GM19035 (cell line): ENCODE measurements around the gene XRCC4.
"Not testable (repeated sequence)": the region's sequence is repeated elsewhere in the genome, so short reads cannot be mapped to it uniquely, and the experiment has no call there.

Experiments
- ATAC-seq: cut with Tn5 transposase; IDR thresholded peaks from one replicate; pipeline ENCODE4 v1.9.1; 2021; ENCODE audit not compliant: unreplicated experiment

The XRCC4 gene

GRCh38 chr5:83076742-83077661 lies at the start of gene XRCC4, which contains the start of gene TMEM167A:
Gene XRCC4 (plus strand): TSS chr5:83077547. CDS start chr5:83104920, 27,373 bp downstream.
Gene TMEM167A (minus strand): TSS chr5:83077394. CDS start chr5:83077323, 71 bp downstream.
- ATAC-seq: peak; percentile 98

- no peak for ATAC-seq
These were observed 47.4 kb upstream of the XRCC4 start for GRCh38 chr5:83029912-83030311.

DNA sequence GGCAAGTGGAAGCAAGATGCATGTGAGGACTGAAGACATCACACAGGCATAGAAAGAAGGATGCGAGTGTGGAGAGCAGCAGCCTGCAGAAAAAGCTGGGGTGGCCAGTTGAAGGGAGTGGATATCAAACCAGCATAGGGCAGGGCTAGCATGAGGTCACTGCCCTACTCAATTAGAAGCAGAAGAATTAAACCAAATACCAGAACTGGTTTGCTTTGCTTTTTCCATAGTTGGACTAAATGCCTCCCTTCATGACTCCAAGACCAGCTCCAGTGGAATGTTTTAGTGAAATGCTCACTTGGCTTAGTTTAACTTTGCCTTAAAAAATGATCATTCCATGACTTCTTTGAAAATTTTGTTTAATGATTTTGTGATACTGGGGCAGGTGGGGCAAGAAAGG lies 46.0 kb upstream of the XRCC4 start:
- no peak for ATAC-seq

DNA sequence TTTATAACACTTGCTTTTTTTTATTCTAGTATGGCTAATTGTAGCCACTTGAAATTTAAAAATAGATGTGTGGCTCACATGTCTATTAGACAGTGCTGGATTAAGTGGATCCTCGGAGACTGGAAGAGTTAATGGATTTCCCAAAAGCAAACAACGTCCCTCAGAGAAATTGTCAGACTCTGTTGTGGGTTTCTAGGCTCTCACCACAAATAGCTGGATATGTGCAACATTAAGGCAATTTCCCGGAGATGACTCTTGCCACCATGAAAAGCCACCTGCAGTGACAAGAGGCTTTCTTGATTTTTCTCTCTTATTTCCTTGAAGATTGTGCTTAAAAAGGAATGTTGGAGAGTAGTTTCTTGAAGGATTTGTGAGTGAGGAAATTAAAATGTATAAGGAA lies 43.3 kb upstream of the XRCC4 start:
- no peak for ATAC-seq

DNA sequence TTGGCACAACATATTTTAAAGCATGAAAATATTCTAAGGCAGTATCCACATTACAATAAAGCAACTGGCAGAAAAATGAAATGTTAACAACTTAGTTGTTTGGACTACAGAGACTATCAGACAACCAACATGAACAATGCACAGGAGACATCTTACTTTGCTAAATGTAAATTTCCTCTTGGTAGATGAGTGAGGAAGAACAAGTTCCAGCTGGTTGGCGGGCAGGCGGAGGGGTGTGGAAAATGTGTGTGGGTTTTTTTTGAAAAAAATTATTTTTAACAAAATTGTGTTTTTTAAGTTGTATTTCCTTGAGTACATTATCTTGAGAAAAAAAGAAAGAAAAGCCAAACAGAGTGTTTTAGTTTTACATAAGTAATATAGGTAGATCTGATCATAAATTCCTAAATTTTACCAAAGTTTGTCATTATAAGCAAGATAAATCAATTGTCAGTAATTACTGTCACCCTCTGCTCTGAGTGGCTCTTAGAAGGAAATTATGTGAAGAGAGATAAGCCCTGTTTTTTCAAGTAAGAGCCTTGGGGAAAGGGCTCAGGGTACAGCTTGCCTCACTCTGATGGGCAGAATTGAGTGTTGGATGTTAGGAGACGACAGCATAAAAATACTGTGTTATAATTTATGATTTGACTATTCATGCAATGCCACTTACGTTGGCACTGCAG lies 42.7 kb upstream of the XRCC4 start:
- no peak for ATAC-seq

DNA sequence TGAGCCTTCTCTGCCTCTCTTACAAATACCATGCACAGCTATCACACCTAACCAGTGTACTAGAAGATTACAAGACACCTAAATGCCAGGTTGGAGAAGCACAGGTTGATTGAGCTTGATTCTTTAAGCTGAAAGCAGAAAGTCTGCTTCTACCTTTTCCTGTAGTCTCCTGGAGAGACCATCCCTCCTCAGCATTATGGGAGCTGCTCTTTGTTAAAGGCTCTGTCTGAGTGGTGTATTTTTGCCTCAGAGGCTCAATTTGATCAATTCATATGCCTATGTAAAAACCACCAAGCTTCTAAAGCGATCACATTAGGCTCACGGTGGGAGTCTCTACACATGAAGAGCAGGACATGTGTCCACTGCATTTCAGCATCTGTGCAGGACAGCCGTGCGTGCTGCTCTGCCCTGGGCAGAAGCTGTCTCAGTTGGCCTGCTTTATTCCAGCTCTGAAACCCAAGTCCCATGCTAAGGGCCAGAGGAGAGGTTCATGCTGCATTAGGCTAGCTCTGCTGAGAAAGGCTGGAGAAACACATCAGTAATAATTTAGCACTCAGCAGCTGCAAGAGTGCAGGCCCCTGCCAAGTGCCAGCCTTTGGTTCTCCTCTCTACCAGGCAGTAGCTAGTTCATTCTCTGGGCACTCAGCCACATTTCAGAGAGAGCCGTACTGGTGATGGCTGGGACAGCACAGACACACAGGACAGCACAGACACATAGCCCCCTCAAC lies 41.8 kb upstream of the XRCC4 start:
- ATAC-seq: no peak

DNA sequence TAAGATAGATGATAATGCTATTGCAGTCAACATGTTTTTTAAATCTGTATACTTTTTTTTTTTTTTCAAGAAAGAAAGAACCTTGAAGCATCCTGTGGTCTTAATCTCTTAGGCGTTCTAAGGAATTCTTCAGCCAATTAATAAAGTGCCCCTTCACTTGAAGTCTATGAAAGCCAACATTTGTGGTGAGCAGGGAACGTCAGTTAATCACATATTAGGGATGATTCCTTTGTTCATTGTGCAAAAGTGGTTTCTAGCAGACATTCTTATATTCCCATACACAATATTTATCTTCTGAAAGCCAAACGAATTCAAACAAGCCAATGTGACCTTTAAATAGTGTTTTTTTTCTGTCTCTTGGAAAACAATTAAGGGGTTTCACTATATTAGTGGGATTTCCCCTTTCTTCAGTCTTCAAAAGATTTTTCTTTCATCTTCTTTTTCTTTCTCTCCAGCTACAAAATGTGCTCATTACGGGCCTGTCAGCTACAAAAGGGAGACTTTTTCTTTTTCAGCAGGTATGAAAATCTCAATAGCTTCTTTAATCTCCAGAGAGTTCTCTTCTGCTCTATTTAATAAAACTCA lies 40.3 kb upstream of the XRCC4 start:
- no peak for ATAC-seq

- no peak for ATAC-seq
These were observed 38.4 kb upstream of the XRCC4 start for GRCh38 chr5:83038924-83039323.

DNA sequence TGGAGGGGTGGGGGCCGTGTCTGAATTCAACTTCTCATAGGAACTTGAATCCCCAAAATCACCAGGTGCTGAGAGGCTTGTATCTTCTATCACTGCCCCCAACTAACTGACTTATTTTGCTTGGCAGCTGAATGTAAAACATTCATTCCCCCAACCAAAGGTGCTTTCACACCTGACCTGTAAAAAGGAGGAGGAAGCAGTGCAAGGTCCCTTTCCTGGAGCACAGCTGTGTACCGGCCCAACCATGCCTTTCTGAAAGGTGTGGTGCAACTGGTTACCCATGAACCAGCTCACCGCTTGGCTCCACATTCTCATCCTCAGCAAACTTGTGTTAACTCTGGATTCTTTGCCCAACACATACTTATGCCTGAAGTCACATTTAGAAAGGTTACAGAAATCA lies 34.8 kb upstream of the XRCC4 start:
- no peak for ATAC-seq

- no peak for ATAC-seq
These were observed 32.4 kb upstream of the XRCC4 start for GRCh38 chr5:83044926-83045325.

GRCh38 chr5:83048277-83048676 lies 29.1 kb upstream of the XRCC4 start:
- no peak for ATAC-seq

- ATAC-seq: no peak
These were observed 28.5 kb upstream of the XRCC4 start for GRCh38 chr5:83048811-83049210.

GRCh38 chr5:83049370-83049885 lies 27.9 kb upstream of the XRCC4 start:
- ATAC-seq: no peak

GRCh38 chr5:83050723-83051340 lies 26.5 kb upstream of the XRCC4 start:
- ATAC-seq: no peak

GRCh38 chr5:83055166-83055565 lies 22.2 kb upstream of the XRCC4 start:
- no peak for ATAC-seq

- no peak for ATAC-seq
These were observed 18.6 kb upstream of the XRCC4 start for GRCh38 chr5:83058726-83059125.

GRCh38 chr5:83059341-83059740 lies 18.0 kb upstream of the XRCC4 start:
- no peak for ATAC-seq

DNA sequence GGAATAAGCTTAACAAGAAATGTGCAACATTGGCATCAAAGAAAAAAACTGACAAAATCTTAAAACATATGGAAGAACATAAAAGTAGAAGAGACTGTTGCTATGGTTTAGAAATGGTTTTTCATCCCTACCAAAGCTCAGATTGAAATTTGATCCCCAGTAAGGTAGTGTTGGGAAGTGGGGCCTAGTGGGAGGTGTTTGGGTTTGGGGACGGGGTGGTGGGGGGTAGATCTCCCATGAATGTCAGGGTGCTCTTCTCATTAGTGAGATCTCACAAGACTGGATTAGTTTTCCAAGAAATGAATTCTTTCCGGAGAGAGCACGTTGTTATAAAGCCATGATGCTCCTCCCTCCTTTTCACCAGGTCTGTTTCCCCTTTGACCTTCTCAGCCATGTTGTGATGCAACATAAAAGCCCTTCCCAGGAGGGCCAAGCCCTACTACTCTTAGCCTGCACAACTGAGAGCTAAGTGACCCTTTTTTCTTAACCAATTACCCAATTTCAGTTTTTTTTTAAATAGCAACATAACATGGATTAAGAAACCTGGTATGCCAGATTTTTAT lies 10.7 kb upstream of the XRCC4 start:
- no peak for ATAC-seq

DNA sequence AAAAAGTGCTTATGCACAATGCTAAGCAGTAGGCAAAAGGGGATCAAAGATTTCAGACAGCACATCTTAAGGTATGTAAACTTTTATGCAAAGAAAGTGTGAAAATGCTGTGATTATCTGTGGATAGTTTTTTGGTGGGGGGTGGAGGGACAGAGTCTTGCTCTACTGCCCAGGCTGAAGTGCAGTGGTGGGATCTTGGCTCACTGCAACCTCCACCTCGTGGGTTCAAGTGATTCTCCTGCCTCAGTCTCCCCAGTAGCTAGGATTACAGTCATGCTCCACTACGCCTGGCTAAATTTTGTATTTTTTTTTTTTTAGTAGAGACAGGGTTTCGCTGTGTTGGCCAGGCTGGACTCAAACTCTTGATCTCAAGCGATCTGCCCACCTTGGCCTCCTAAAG lies 10.0 kb upstream of the XRCC4 start:
- not testable (repeated sequence) for ATAC-seq
